ENCODE measurements around the gene GNG10. TPM values are rescaled to one million over a fixed set of nuclear protein-coding genes. Genes with fewer than 3 reads are reported as not detected.
"Not testable (repeated sequence)": the region's sequence is repeated elsewhere in the genome, so short reads cannot be mapped to it uniquely, and the experiment has no call there.

The GNG10 gene
- total RNA-seq, 1 donor from 2014 or later, result 36.4 TPM

GRCh38 chr9:111662576-111663300 lies 1.3 kb downstream of the GNG10 start:
- no peak for TF ChIP-seq CTCF (IDR thresholded peaks at IDR 0.05)
- no peak for DNase-seq (ENCODE audit: extremely low spot score, unreplicated experiment)
- H3K27ac Mint-ChIP-seq (ENCODE audit: unreplicated experiment), result peak overlapping the region; percentile 95

GRCh38 chr9:111663301-111663823 lies 2.0 kb downstream of the GNG10 start:
- H3K36me3 Mint-ChIP-seq (ENCODE audit: unreplicated experiment), result peaks cover 14% of the 10 kb centered on the region
- DNase-seq (ENCODE audit: extremely low spot score, unreplicated experiment), result no peak
- no peak for TF ChIP-seq CTCF (IDR thresholded peaks at IDR 0.05)
- H3K4me3 Mint-ChIP-seq (ENCODE audit: unreplicated experiment), result no peak overlapping the region
- H3K27me3 Mint-ChIP-seq (ENCODE audit: unreplicated experiment), result no peaks in the 10 kb centered on the region
- no peaks in the 10 kb centered on the region for H3K9me3 Mint-ChIP-seq (ENCODE audit: unreplicated experiment)
- H3K27ac Mint-ChIP-seq (ENCODE audit: unreplicated experiment), result peak overlapping the region; percentile 5
- H3K4me1 Mint-ChIP-seq (ENCODE audit: unreplicated experiment), result peaks cover 18% of the 10 kb centered on the region

More at GRCh38 chr9:111662576-111663300, 1.3 kb downstream of the GNG10 start:
- H3K36me3 Mint-ChIP-seq (ENCODE audit: unreplicated experiment), result peaks cover 13% of the 10 kb centered on the region
- peaks cover 18% of the 10 kb centered on the region for H3K4me1 Mint-ChIP-seq (ENCODE audit: unreplicated experiment)
- H3K4me3 Mint-ChIP-seq (ENCODE audit: unreplicated experiment), result peak overlapping the region; percentile 99
- H3K27me3 Mint-ChIP-seq (ENCODE audit: unreplicated experiment), result no peaks in the 10 kb centered on the region
- no peaks in the 10 kb centered on the region for H3K9me3 Mint-ChIP-seq (ENCODE audit: unreplicated experiment)

GRCh38 chr9:111668026-111668573 lies 6.7 kb downstream of the GNG10 start:
- TF ChIP-seq CTCF (IDR thresholded peaks at IDR 0.05), result no peak

GRCh38 chr9:111668601-111669000 lies 7.2 kb downstream of the GNG10 start:
- H3K27ac Mint-ChIP-seq (ENCODE audit: unreplicated experiment); H3K4me3 Mint-ChIP-seq (ENCODE audit: unreplicated experiment); H3K27me3 Mint-ChIP-seq (ENCODE audit: unreplicated experiment); DNase-seq (ENCODE audit: extremely low spot score, unreplicated experiment); H3K9me3 Mint-ChIP-seq (ENCODE audit: unreplicated experiment); H3K4me1 Mint-ChIP-seq (ENCODE audit: unreplicated experiment): not testable (repeated sequence)
- H3K36me3 Mint-ChIP-seq (ENCODE audit: unreplicated experiment), result peaks cover 20% of the 10 kb centered on the region

More at GRCh38 chr9:111668026-111668573, 6.7 kb downstream of the GNG10 start:
- Mint-ChIP-seq H3K27ac (ENCODE audit: unreplicated experiment) (no peak overlapping the region), H3K9me3 (ENCODE audit: unreplicated experiment) (no peaks in the 10 kb centered on the region), H3K4me3 (ENCODE audit: unreplicated experiment) (no peak overlapping the region), H3K4me1 (ENCODE audit: unreplicated experiment) (peaks cover 5% of the 10 kb centered on the region), H3K36me3 (ENCODE audit: unreplicated experiment) (peaks cover 24% of the 10 kb centered on the region), H3K27me3 (ENCODE audit: unreplicated experiment) (no peaks in the 10 kb centered on the region)
- DNase-seq (ENCODE audit: extremely low spot score, unreplicated experiment), result no peak

- no peak for TF ChIP-seq CTCF (IDR thresholded peaks at IDR 0.05)
- H3K27me3 Mint-ChIP-seq (ENCODE audit: unreplicated experiment), result no peaks in the 10 kb centered on the region
- H3K27ac Mint-ChIP-seq (ENCODE audit: unreplicated experiment), result no peak overlapping the region
- peaks cover 20% of the 10 kb centered on the region for H3K36me3 Mint-ChIP-seq (ENCODE audit: unreplicated experiment)
- DNase-seq (ENCODE audit: extremely low spot score, unreplicated experiment), result no peak
- no peaks in the 10 kb centered on the region for H3K4me1 Mint-ChIP-seq (ENCODE audit: unreplicated experiment)
- H3K9me3 Mint-ChIP-seq (ENCODE audit: unreplicated experiment), result no peaks in the 10 kb centered on the region
- H3K4me3 Mint-ChIP-seq (ENCODE audit: unreplicated experiment), result no peak overlapping the region
These were observed 12.9 kb downstream of the GNG10 start for GRCh38 chr9:111674319-111674718.
